Esophagus squamous epithelium (tissue), 5 donors: Measurements from ENCODE around the gene GNG12. TPM values are rescaled to one million over a fixed set of nuclear protein-coding genes. Genes with fewer than 3 reads are reported as not detected.
A peak's percentile ranks its signal among the peaks of the same experiment; 100 is the strongest.

ENCODE experiments used
- DNase-seq: peaks from one replicate; lab custom pipeline; 2025; lab: John Stamatoyannopoulos, UW
- H3K27ac ChIP-seq, 4 donors: fragments of 200-600 bp; sonication (generic); one replicate each; pipeline ENCODE4 v1.5.1; 2016 to 2019; ENCODE audit warnings: mild to moderate bottlenecking in 1 of 4
- H3K27me3 ChIP-seq, 4 donors: fragments of 200-600 bp; sonication (generic); 1 replicate in 3 of 4; 2 replicates in 1 of 4; pipeline versions ENCODE4 v1.5.1 to v1.6.0; 2017 to 2021; ENCODE audit warnings: antibody characterized with exemption in 1 of 4
- H3K36me3 ChIP-seq, 3 donors: fragments of 200-600 bp; sonication (generic); one replicate each; pipeline ENCODE4 v1.5.1; 2016 to 2019
- H3K4me1 ChIP-seq, 3 donors: fragments of 200-600 bp; sonication (generic); one replicate each; pipeline ENCODE4 v1.5.1; 2017 to 2019
- H3K4me3 ChIP-seq, 4 donors: fragments of 200-600 bp; sonication (generic); 1 replicate in 3 of 4; 2 replicates in 1 of 4; pipeline ENCODE4 v1.5.1; 2016 to 2019; ENCODE audit warnings: mild to moderate bottlenecking in 2 of 4, moderate library complexity in 1 of 4
- H3K9me3 ChIP-seq, 3 donors: fragments of 200-600 bp; sonication (generic); one replicate each; pipeline ENCODE4 v1.5.1; 2016 to 2019
- POLR2A ChIP-seq, 4 donors: fragments of 450-650 bp; IDR thresholded peaks; one replicate each; pipeline ENCODE4 v1.6.1; 2017; ENCODE audit warnings: antibody characterized with exemption in 4 of 4, mild to moderate bottlenecking in 4 of 4, moderate library complexity in 3 of 4
- WGBS, 2 donors: methylation state at CpG; one replicate each; pipeline ENCODE4 v1.1.5; 2018; 5-methylcytosine and 5-hydroxymethylcytosine counted together
- intact Hi-C: fragments of 100-400 bp; cut with DNase I; formaldehyde crosslinking; loops from one replicate; pipeline ENCODE4 v1.15.0; 2022
- total RNA-seq, 4 donors: library from RNA; depleted of rRNA; stranded (reverse); fragments of >200 nt; gene quantifications; one replicate each; pipeline ENCODE4 v1.1.0, GENCODE V29; 2016
- TF ChIP-seq, protein P1 (sequence below), 6 experiments: fragments of 450-650 bp in 4 of 6; fragments of 200-600 bp in 2 of 6; sonication (generic) in 2 of 6; IDR thresholded peaks; one replicate each; pipeline ENCODE4 v1.5.1; 2016 to 2019; ENCODE audit warnings: antibody characterized with exemption in 6 of 6, mild to moderate bottlenecking in 4 of 6, moderate library complexity in 4 of 6
- donor health status: DM: yes; HTN: yes; CAD: no.

Gene GNG12
- total RNA-seq, 4 donors from 2014 or later: 65.4 to 104 (median 89.9) TPM

GRCh38 chr1:67833602-67833940 is 304 bp upstream of the GNG12 start:
- no peaks in the 10 kb centered on the region for H3K9me3 ChIP-seq

GRCh38 chr1:67831850-67832513 is 1.3 kb downstream of the GNG12 start:
- no peak for DNase-seq
- 1 to 6% methylated on average over 33 to 34 of the region's 34 CpGs for WGBS, 2 donors
- Histone ChIP-seq H3K4me1 (peaks cover 4 to 71% (median 33%) of the 10 kb centered on the region in 3 donors), H3K27me3 (peaks cover 0 to 15% (median 0%) of the 10 kb centered on the region in 4 donors), H3K4me3 (peak overlapping the region; percentile 77 to 97 (median 82)), H3K9me3 (no peaks in the 10 kb centered on the region), H3K27ac (peak overlapping the region; percentile 92 to 97 (median 96)), H3K36me3 (no peaks in the 10 kb centered on the region)
- intact Hi-C loops: loop anchor here (10.0 kb wide), 2 partner anchors 57 to 147 kb away; partner anchors contain the start of gene GADD45A
- TF ChIP-seq, protein P1, sequence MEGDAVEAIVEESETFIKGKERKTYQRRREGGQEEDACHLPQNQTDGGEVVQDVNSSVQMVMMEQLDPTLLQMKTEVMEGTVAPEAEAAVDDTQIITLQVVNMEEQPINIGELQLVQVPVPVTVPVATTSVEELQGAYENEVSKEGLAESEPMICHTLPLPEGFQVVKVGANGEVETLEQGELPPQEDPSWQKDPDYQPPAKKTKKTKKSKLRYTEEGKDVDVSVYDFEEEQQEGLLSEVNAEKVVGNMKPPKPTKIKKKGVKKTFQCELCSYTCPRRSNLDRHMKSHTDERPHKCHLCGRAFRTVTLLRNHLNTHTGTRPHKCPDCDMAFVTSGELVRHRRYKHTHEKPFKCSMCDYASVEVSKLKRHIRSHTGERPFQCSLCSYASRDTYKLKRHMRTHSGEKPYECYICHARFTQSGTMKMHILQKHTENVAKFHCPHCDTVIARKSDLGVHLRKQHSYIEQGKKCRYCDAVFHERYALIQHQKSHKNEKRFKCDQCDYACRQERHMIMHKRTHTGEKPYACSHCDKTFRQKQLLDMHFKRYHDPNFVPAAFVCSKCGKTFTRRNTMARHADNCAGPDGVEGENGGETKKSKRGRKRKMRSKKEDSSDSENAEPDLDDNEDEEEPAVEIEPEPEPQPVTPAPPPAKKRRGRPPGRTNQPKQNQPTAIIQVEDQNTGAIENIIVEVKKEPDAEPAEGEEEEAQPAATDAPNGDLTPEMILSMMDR (IDR thresholded peaks at IDR 0.05): peak in 1 of 6 experiments; percentile 10
- TF ChIP-seq POLR2A (IDR thresholded peaks at IDR 0.05): peak in 1 of 4 donors; percentile 29

More at GRCh38 chr1:67833602-67833940, 304 bp upstream of the GNG12 start:
- TF ChIP-seq, protein P1 (IDR thresholded peaks at IDR 0.05): no peak
- TF ChIP-seq POLR2A (IDR thresholded peaks at IDR 0.05): no peak
- WGBS, 2 donors: 0 to 21% methylated on average over 1 to 3 of the region's 21 CpGs
- peak overlapping the region; percentile 77 to 97 (median 82) for H3K4me3 ChIP-seq
- peaks cover 4 to 80% (median 41%) of the 10 kb centered on the region in 3 donors for H3K4me1 ChIP-seq
- peaks cover 0 to 15% (median 0%) of the 10 kb centered on the region in 4 donors for H3K27me3 ChIP-seq
- no peak for DNase-seq
- no peaks in the 10 kb centered on the region for H3K36me3 ChIP-seq
- intact Hi-C loops: loop anchor here (10.0 kb wide), 2 partner anchors 59 to 149 kb away; partner anchors contain the start of gene GADD45A
- peak overlapping the region; percentile 92 to 97 (median 96) for H3K27ac ChIP-seq

- intact Hi-C loops: loop anchor here (10.0 kb wide), 2 partner anchors 56 to 146 kb away; partner anchors contain the start of gene GADD45A
- Histone ChIP-seq H3K27me3 (peaks cover 0 to 15% (median 0%) of the 10 kb centered on the region in 4 donors), H3K27ac (peak overlapping the region; percentile 92 to 97 (median 96)), H3K9me3 (no peaks in the 10 kb centered on the region), H3K4me1 (peaks cover 4 to 63% (median 29%) of the 10 kb centered on the region in 3 donors), H3K4me3 (peak overlapping the region; percentile 77 to 97 (median 82)), H3K36me3 (no peaks in the 10 kb centered on the region)
- no peak for TF ChIP-seq POLR2A (IDR thresholded peaks at IDR 0.05)
- TF ChIP-seq, protein P1 (IDR thresholded peaks at IDR 0.05): no peak
- 4 to 21% methylated on average over 7 of the region's 7 CpGs for WGBS, 2 donors
- no peak for DNase-seq
Observed at GRCh38 chr1:67830928-67831830, 2.1 kb downstream of the GNG12 start.

GRCh38 chr1:67830226-67830625 is 3.0 kb downstream of the GNG12 start:
- Histone ChIP-seq H3K9me3 (no peaks in the 10 kb centered on the region), H3K36me3 (no peaks in the 10 kb centered on the region), H3K27me3 (peaks cover 0 to 15% (median 0%) of the 10 kb centered on the region in 4 donors), H3K4me3 (peak overlapping the region in 1 of 4 donors; percentile 80), H3K27ac (peak overlapping the region in 3 of 4 donors; percentile 92 to 96 (median 95)), H3K4me1 (peaks cover 0 to 63% (median 22%) of the 10 kb centered on the region in 3 donors)
- WGBS, 2 donors: 26 to 46% methylated on average over 4 to 5 of the region's 5 CpGs
- intact Hi-C loops: loop anchor here (10.0 kb wide), 2 partner anchors 55 to 145 kb away; partner anchors contain the start of gene GADD45A
- TF ChIP-seq, protein P1 (IDR thresholded peaks at IDR 0.05): no peak
- TF ChIP-seq POLR2A (IDR thresholded peaks at IDR 0.05): no peak
- DNase-seq: no peak
